Endothelial cell (in vitro differentiated cells): Measurements from ENCODE around the gene FAM98B. TPM values are rescaled to one million over a fixed set of nuclear protein-coding genes. Genes with fewer than 3 reads are reported as not detected.

Source experiments
- DNase-seq: peaks from one replicate; pipeline ENCODE4 v3.0.0; 2021; ENCODE audit warnings: low spot score
- H3K27ac Mint-ChIP-seq: one replicate; pipeline ENCODE4 v1.8.0; 2021; ENCODE audit warnings: mixed read lengths, inconsistent platforms; ENCODE audit not compliant: unreplicated experiment
- H3K27me3 Mint-ChIP-seq: one replicate; pipeline ENCODE4 v1.8.0; 2021; ENCODE audit warnings: mild to moderate bottlenecking, moderate library complexity, mixed read lengths, inconsistent platforms; ENCODE audit not compliant: unreplicated experiment
- H3K36me3 Mint-ChIP-seq: one replicate; pipeline ENCODE4 v1.8.0; 2021; ENCODE audit warnings: mild to moderate bottlenecking, low read depth, mixed read lengths, inconsistent platforms; ENCODE audit not compliant: unreplicated experiment
- H3K4me1 Mint-ChIP-seq: one replicate; pipeline ENCODE4 v1.8.0; 2021; ENCODE audit warnings: mild to moderate bottlenecking, mixed read lengths, inconsistent platforms; ENCODE audit not compliant: unreplicated experiment
- H3K4me3 Mint-ChIP-seq: one replicate; pipeline ENCODE4 v1.8.0; 2021; ENCODE audit warnings: mild to moderate bottlenecking, mixed read lengths, inconsistent platforms; ENCODE audit not compliant: unreplicated experiment
- H3K9me3 Mint-ChIP-seq: one replicate; pipeline ENCODE4 v1.8.0; 2021; ENCODE audit warnings: mixed read lengths, inconsistent platforms; ENCODE audit not compliant: unreplicated experiment
- CTCF ChIP-seq: fragments of 200-600 bp; sonication (generic); IDR thresholded peaks from one replicate; pipeline ENCODE4 v1.5.0; 2021; ENCODE audit warnings: antibody characterized with exemption; ENCODE audit not compliant: unreplicated experiment
- total RNA-seq: library from RNA; stranded (reverse); fragmentation: NEBNext Ultra II Directional; extraction: Animal tissue kit (Norgen Biotek cat#: 25700); gene quantifications from one replicate; pipeline ENCODE4 v1.2.1, GENCODE V29; 2021; ENCODE audit not compliant: unreplicated experiment

The FAM98B gene
- total RNA-seq, 1 donor from 2014 or later = 24.6 TPM

GRCh38 chr15:38509152-38509551, 55.2 kb downstream of the FAM98B start:
- no peaks in the 10 kb centered on the region for H3K9me3 Mint-ChIP-seq

GRCh38 chr15:38512901-38513300, 59.0 kb downstream of the FAM98B start:
- peaks cover 2% of the 10 kb centered on the region for H3K27me3 Mint-ChIP-seq
- no peaks in the 10 kb centered on the region for H3K36me3 Mint-ChIP-seq
- no peak for DNase-seq
- H3K4me3 Mint-ChIP-seq = no peak overlapping the region
- TF ChIP-seq CTCF = no peak
- no peak overlapping the region for H3K27ac Mint-ChIP-seq
- peaks cover 24% of the 10 kb centered on the region for H3K4me1 Mint-ChIP-seq
- H3K9me3 Mint-ChIP-seq = no peaks in the 10 kb centered on the region

More at GRCh38 chr15:38509152-38509551, 55.2 kb downstream of the FAM98B start:
- Mint-ChIP-seq H3K4me3 (no peak overlapping the region), H3K27ac (no peak overlapping the region), H3K36me3 (no peaks in the 10 kb centered on the region), H3K4me1 (peaks cover 4% of the 10 kb centered on the region), H3K27me3 (no peaks in the 10 kb centered on the region)
- no peak for DNase-seq
- TF ChIP-seq CTCF = no peak

GRCh38 chr15:38514601-38515000, 60.7 kb downstream of the FAM98B start:
- Mint-ChIP-seq H3K27ac (no peak overlapping the region), H3K4me1 (peaks cover 24% of the 10 kb centered on the region), H3K36me3 (no peaks in the 10 kb centered on the region), H3K27me3 (peaks cover 3% of the 10 kb centered on the region), H3K9me3 (no peaks in the 10 kb centered on the region), H3K4me3 (no peak overlapping the region)
- DNase-seq = no peak
- TF ChIP-seq CTCF = no peak

GRCh38 chr15:38516626-38517025, 62.7 kb downstream of the FAM98B start:
- peaks cover 24% of the 10 kb centered on the region for H3K4me1 Mint-ChIP-seq
- no peak overlapping the region for H3K4me3 Mint-ChIP-seq
- DNase-seq = no peak
- no peaks in the 10 kb centered on the region for H3K9me3 Mint-ChIP-seq
- peaks cover 3% of the 10 kb centered on the region for H3K27me3 Mint-ChIP-seq
- TF ChIP-seq CTCF = no peak
- no peaks in the 10 kb centered on the region for H3K36me3 Mint-ChIP-seq
- no peak overlapping the region for H3K27ac Mint-ChIP-seq

GRCh38 chr15:38517312-38517975, 63.5 kb downstream of the FAM98B start:
- Mint-ChIP-seq H3K27ac (no peak overlapping the region), H3K4me3 (no peak overlapping the region), H3K27me3 (peaks cover 3% of the 10 kb centered on the region), H3K36me3 (no peaks in the 10 kb centered on the region), H3K9me3 (no peaks in the 10 kb centered on the region), H3K4me1 (peaks cover 24% of the 10 kb centered on the region)
- DNase-seq = no peak
- no peak for TF ChIP-seq CTCF
